DOHH2 (cell line): ENCODE data around the gene ABLIM2.

Experiments
- H3F3A ChIP-seq: fragments of 200-600 bp; sonication (generic), shearing (Covaris generic); 2 replicates; pipeline ENCODE4 v1.6.0; 2016; ENCODE audit warnings: antibody characterized with exemption, mild to moderate bottlenecking; ENCODE audit not compliant: control insufficient read depth, insufficient read depth
- H3K27ac ChIP-seq: fragments of 200-600 bp; sonication (generic); 2 replicates; pipeline ENCODE4 v1.5.1; 2014; ENCODE audit warnings: low read depth, mild to moderate bottlenecking, low read length, moderate library complexity
- H3K27me3 ChIP-seq: fragments of 200-600 bp; sonication (generic); 2 replicates; pipeline ENCODE4 v1.6.1; 2014; ENCODE audit warnings: mild to moderate bottlenecking, low read length, mixed read lengths; ENCODE audit not compliant: control insufficient read depth
- H3K36me3 ChIP-seq: fragments of 200-600 bp; sonication (generic); 2 replicates; pipeline ENCODE4 v1.6.1; 2014; ENCODE audit warnings: mild to moderate bottlenecking, low read length, moderate library complexity, mixed read lengths; ENCODE audit not compliant: control insufficient read depth
- H3K4me1 ChIP-seq: fragments of 200-600 bp; sonication (generic); 2 replicates; pipeline ENCODE4 v1.6.1; 2014; ENCODE audit warnings: mild to moderate bottlenecking, low read length, mixed read lengths; ENCODE audit not compliant: control insufficient read depth
- H3K4me2 ChIP-seq: fragments of 200-600 bp; sonication (generic); 2 replicates; pipeline ENCODE4 v1.6.0; 2014; ENCODE audit warnings: mild to moderate bottlenecking, low read length, moderate library complexity
- H3K4me3 ChIP-seq: fragments of 200-600 bp; sonication (generic); 2 replicates; pipeline ENCODE4 v1.5.1; 2014; ENCODE audit warnings: mild to moderate bottlenecking, low read length, mixed read lengths
- H3K79me2 ChIP-seq: fragments of 200-600 bp; sonication (generic); 2 replicates; pipeline ENCODE4 v1.6.1; 2014; ENCODE audit warnings: mild to moderate bottlenecking, low read length, mixed read lengths; ENCODE audit not compliant: control insufficient read depth
- H3K9me2 ChIP-seq: fragments of 200-600 bp; sonication (generic); replicated peaks from 2 replicates; pipeline ENCODE4 v1.6.1; 2014; ENCODE audit warnings: mild to moderate bottlenecking, low read length, mixed read lengths; ENCODE audit not compliant: control insufficient read depth
- H3K9me3 ChIP-seq: fragments of 200-600 bp; sonication (generic); 2 replicates; pipeline ENCODE4 v1.6.1; 2014; ENCODE audit warnings: antibody characterized with exemption, low read length, mixed read lengths; ENCODE audit not compliant: control insufficient read depth, insufficient read depth
- H4K20me1 ChIP-seq: fragments of 200-600 bp; sonication (generic); 2 replicates; pipeline ENCODE4 v1.6.0; 2014; ENCODE audit warnings: low read depth, mild to moderate bottlenecking, antibody characterized with exemption, low read length, moderate library complexity; ENCODE audit not compliant: control insufficient read depth, insufficient read depth
- CTCF ChIP-seq: fragments of 200-600 bp; sonication (generic); IDR thresholded peaks from one replicate; pipeline ENCODE4 v1.5.1; 2014; ENCODE audit warnings: antibody characterized with exemption, mild to moderate bottlenecking, low read depth, low read length; ENCODE audit not compliant: poor library complexity, severe bottlenecking
- EZH2phosphoT487 ChIP-seq: fragments of 200-600 bp; sonication (generic); IDR thresholded peaks from 2 replicates; pipeline ENCODE4 v1.6.1; 2017; ENCODE audit warnings: borderline replicate concordance, mild to moderate bottlenecking, antibody characterized with exemption, low read length, moderate library complexity, mixed read lengths

ABLIM2 gene

GRCh38 chr4:8205241-8205707 lies 46.7 kb upstream of the ABLIM2 start:
- H3K4me3 ChIP-seq: no peak overlapping the region
- no peaks in the 10 kb centered on the region for H3K27me3 ChIP-seq
- no peaks in the 10 kb centered on the region for H3K9me2 ChIP-seq
- H3K79me2 ChIP-seq: peaks cover 39% of the 10 kb centered on the region
- peak overlapping the region; percentile 46 for H3K4me2 ChIP-seq
- H3F3A ChIP-seq: peaks cover 17% of the 10 kb centered on the region
- no peak for TF ChIP-seq EZH2phosphoT487
- no peak for TF ChIP-seq CTCF
- no peaks in the 10 kb centered on the region for H3K9me3 ChIP-seq
- H3K36me3 ChIP-seq: peaks cover 63% of the 10 kb centered on the region
- peaks cover 63% of the 10 kb centered on the region for H3K4me1 ChIP-seq
- H3K27ac ChIP-seq: no peak overlapping the region
- H4K20me1 ChIP-seq: no peaks in the 10 kb centered on the region

- Histone ChIP-seq H4K20me1 (no peaks in the 10 kb centered on the region), H3K9me2 (no peaks in the 10 kb centered on the region), H3K36me3 (peaks cover 62% of the 10 kb centered on the region), H3K79me2 (peaks cover 41% of the 10 kb centered on the region), H3K4me3 (no peak overlapping the region), H3K4me2 (no peak overlapping the region), H3K27ac (no peak overlapping the region), H3K27me3 (no peaks in the 10 kb centered on the region), H3K4me1 (peaks cover 68% of the 10 kb centered on the region), H3F3A (peaks cover 18% of the 10 kb centered on the region), H3K9me3 (no peaks in the 10 kb centered on the region)
- TF ChIP-seq CTCF: no peak
- TF ChIP-seq EZH2phosphoT487: no peak
Measured at GRCh38 chr4:8204576-8205227, 46.1 kb upstream of the ABLIM2 start.

GRCh38 chr4:8203817-8204216 lies 45.2 kb upstream of the ABLIM2 start:
- H3K9me2 ChIP-seq: no peaks in the 10 kb centered on the region
- no peak overlapping the region for H3K4me3 ChIP-seq
- no peak for TF ChIP-seq EZH2phosphoT487
- no peak for TF ChIP-seq CTCF
- H3K4me1 ChIP-seq: peaks cover 77% of the 10 kb centered on the region
- H3K4me2 ChIP-seq: peak overlapping the region; percentile 88
- peaks cover 55% of the 10 kb centered on the region for H3K36me3 ChIP-seq
- H3F3A ChIP-seq: peaks cover 23% of the 10 kb centered on the region
- H3K9me3 ChIP-seq: no peaks in the 10 kb centered on the region
- H3K27me3 ChIP-seq: no peaks in the 10 kb centered on the region
- 0 out of 2 replicates have a peak overlapping the region, but pooled peaks have one; percentile 94 for H3K27ac ChIP-seq
- peaks cover 44% of the 10 kb centered on the region for H3K79me2 ChIP-seq
- no peaks in the 10 kb centered on the region for H4K20me1 ChIP-seq
